Hepatocyte (in vitro differentiated cells): ENCODE data around the gene URAD. TPM values are rescaled to one million over a fixed set of nuclear protein-coding genes. Genes with fewer than 3 reads are reported as not detected.
A peak's percentile ranks its signal among the peaks of the same experiment; 100 is the strongest.
"Not testable (repeated sequence)": the region's sequence is repeated elsewhere in the genome, so short reads cannot be mapped to it uniquely, and the experiment has no call there.

Source experiments
- DNase-seq: peaks from one replicate; pipeline ENCODE4 v3.0.0-alpha.2; 2016; ENCODE audit warnings: low spot score
- H2AFZ ChIP-seq: fragments of 200-600 bp; sonication (generic); 2 replicates; pipeline ENCODE4 v1.6.0; 2016; ENCODE audit warnings: antibody characterized with exemption, mild to moderate bottlenecking
- H3K27ac ChIP-seq: fragments of 200-600 bp; sonication (generic); 2 replicates; pipeline ENCODE4 v1.5.1; 2016; ENCODE audit warnings: mild to moderate bottlenecking
- H3K27me3 ChIP-seq: fragments of 200-600 bp; sonication (generic); 2 replicates; pipeline ENCODE4 v1.6.1; 2016
- H3K36me3 ChIP-seq: fragments of 200-600 bp; sonication (generic); replicated peaks from 2 replicates; pipeline ENCODE4 v1.5.1; 2016; ENCODE audit warnings: low read depth; ENCODE audit not compliant: insufficient read depth
- H3K4me1 ChIP-seq: fragments of 200-600 bp; sonication (generic); 2 replicates; pipeline ENCODE4 v1.5.1; 2016; ENCODE audit warnings: mild to moderate bottlenecking, moderate library complexity; ENCODE audit not compliant: insufficient read depth
- H3K4me2 ChIP-seq: fragments of 200-600 bp; sonication (generic); 2 replicates; pipeline ENCODE4 v1.6.0; 2016
- H3K4me3 ChIP-seq: fragments of 200-600 bp; sonication (generic); 2 replicates; pipeline ENCODE4 v1.5.1; 2016; ENCODE audit warnings: mild to moderate bottlenecking
- H3K79me2 ChIP-seq: fragments of 200-600 bp; sonication (generic); 2 replicates; pipeline ENCODE4 v1.6.0; 2017; ENCODE audit warnings: mild to moderate bottlenecking
- H3K9me2 ChIP-seq: fragments of 200-600 bp; sonication (generic); replicated peaks from 2 replicates; pipeline ENCODE4 v1.6.0; 2017; ENCODE audit warnings: mild to moderate bottlenecking; ENCODE audit not compliant: insufficient read depth
- H3K9me3 ChIP-seq: fragments of 200-600 bp; sonication (generic); 2 replicates; pipeline ENCODE4 v1.5.1; 2016; ENCODE audit warnings: low read depth, mild to moderate bottlenecking
- H4K20me1 ChIP-seq: fragments of 200-600 bp; sonication (generic); 2 replicates; pipeline ENCODE4 v1.6.0; 2016; ENCODE audit warnings: mild to moderate bottlenecking; ENCODE audit not compliant: insufficient read depth, poor library complexity, severe bottlenecking
- CTCF ChIP-seq: fragments of 200-600 bp; sonication (generic); IDR thresholded peaks from 2 replicates; pipeline ENCODE4 v1.5.1; 2016; ENCODE audit warnings: antibody characterized with exemption, mild to moderate bottlenecking; ENCODE audit not compliant: poor library complexity
- EZH2 ChIP-seq: fragments of 200-600 bp; sonication (generic); IDR thresholded peaks from 2 replicates; pipeline ENCODE4 v1.6.1; 2016; ENCODE audit warnings: antibody characterized with exemption, mild to moderate bottlenecking, borderline replicate concordance
- EZH2phosphoT487 ChIP-seq: fragments of 200-600 bp; sonication (generic); IDR thresholded peaks from one replicate; pipeline ENCODE4 v1.6.1; 2018; ENCODE audit warnings: antibody characterized with exemption, mild to moderate bottlenecking, low read depth, moderate library complexity; ENCODE audit not compliant: unreplicated experiment, severe bottlenecking
- WGBS: methylation state at CpG from one replicate; pipeline ENCODE4 v1.1.6; 2016; ENCODE audit warnings: low lambda C conversion rate; ENCODE audit errors: missing lambda C conversion rate; 5-methylcytosine and 5-hydroxymethylcytosine counted together
- polyA plus RNA-seq: library from polyadenylated mRNA; unstranded; fragments of >200 nt; fragmentation: Nextera tagmentation; extraction: Ambion mirVana; gene quantifications from 2 replicates; pipeline ENCODE4 v1.2.1, GENCODE V29; 2016
- total RNA-seq: library from RNA; depleted of rRNA; stranded (reverse); fragments of >200 nt; gene quantifications from 2 replicates; pipeline ENCODE4 v1.2.3, GENCODE V29; 2014

URAD gene
- total and polyA plus RNA-seq, 2 experiments from 2014 or later, result 18.2 to 35.7 TPM

- H3K4me2 ChIP-seq, result peak overlapping the region; percentile 92
- no peaks in the 10 kb centered on the region for H3K9me2 ChIP-seq
- no peaks in the 10 kb centered on the region for H3K9me3 ChIP-seq
- H3K4me3 ChIP-seq, result peak overlapping the region; percentile 58
- no peak overlapping the region for H2AFZ ChIP-seq
- peaks cover 76% of the 10 kb centered on the region for H3K27me3 ChIP-seq
- H3K79me2 ChIP-seq, result peaks cover 61% of the 10 kb centered on the region
- H4K20me1 ChIP-seq, result peaks cover 6% of the 10 kb centered on the region
- peaks cover 42% of the 10 kb centered on the region for H3K4me1 ChIP-seq
- peak overlapping the region; percentile 98 for H3K27ac ChIP-seq
- DNase-seq, result no peak
- 44% methylated on average over 7 of the region's 7 CpGs for WGBS
- H3K36me3 ChIP-seq, result no peaks in the 10 kb centered on the region
- TF ChIP-seq EZH2phosphoT487, result no peak
- no peak for TF ChIP-seq EZH2
- no peak for TF ChIP-seq CTCF
Measured at GRCh38 chr13:27965343-27965739, 23.2 kb downstream of the URAD start.

- H3K9me2 ChIP-seq, result no peaks in the 10 kb centered on the region
- no peak for DNase-seq
- H3K27me3 ChIP-seq, result peaks cover 74% of the 10 kb centered on the region
- H3K4me2 ChIP-seq, result peak overlapping the region; percentile 92
- peak overlapping the region; percentile 58 for H3K4me3 ChIP-seq
- H3K4me1 ChIP-seq, result peaks cover 44% of the 10 kb centered on the region
- TF ChIP-seq EZH2phosphoT487 (no peak), EZH2 (no peak), CTCF (no peak)
- H3K27ac ChIP-seq, result peak overlapping the region; percentile 98
- no peaks in the 10 kb centered on the region for H3K9me3 ChIP-seq
- peaks cover 58% of the 10 kb centered on the region for H3K79me2 ChIP-seq
- peaks cover 6% of the 10 kb centered on the region for H4K20me1 ChIP-seq
- WGBS, result 42% methylated on average over 15 of the region's 15 CpGs
- no peak overlapping the region for H2AFZ ChIP-seq
- no peaks in the 10 kb centered on the region for H3K36me3 ChIP-seq
Measured at GRCh38 chr13:27964741-27965323, 23.7 kb downstream of the URAD start.

GRCh38 chr13:27964206-27964605, 24.3 kb downstream of the URAD start:
- not testable (repeated sequence) for H2AFZ ChIP-seq, H3K9me3 ChIP-seq, H4K20me1 ChIP-seq, H3K9me2 ChIP-seq, DNase-seq, H3K36me3 ChIP-seq, H3K4me3 ChIP-seq
- WGBS, result 58% methylated on average over 13 of the region's 13 CpGs
- H3K4me1 ChIP-seq, result peaks cover 47% of the 10 kb centered on the region
- H3K4me2 ChIP-seq, result peak overlapping the region; percentile 92
- H3K27me3 ChIP-seq, result peaks cover 68% of the 10 kb centered on the region
- peak overlapping the region; percentile 98 for H3K27ac ChIP-seq
- peaks cover 58% of the 10 kb centered on the region for H3K79me2 ChIP-seq

GRCh38 chr13:27963491-27963890, 25.0 kb downstream of the URAD start:
- Histone ChIP-seq H3K36me3 (no peaks in the 10 kb centered on the region), H2AFZ (no peak overlapping the region), H3K4me2 (peak overlapping the region; percentile 92), H4K20me1 (peaks cover 6% of the 10 kb centered on the region), H3K79me2 (peaks cover 58% of the 10 kb centered on the region), H3K4me3 (no peak overlapping the region), H3K27me3 (peaks cover 68% of the 10 kb centered on the region), H3K27ac (peak overlapping the region; percentile 98), H3K4me1 (peaks cover 47% of the 10 kb centered on the region), H3K9me3 (no peaks in the 10 kb centered on the region), H3K9me2 (no peaks in the 10 kb centered on the region)
- TF ChIP-seq EZH2phosphoT487, result no peak
- TF ChIP-seq CTCF, result no peak
- no peak for TF ChIP-seq EZH2
- 64% methylated on average over 3 of the region's 3 CpGs for WGBS
- DNase-seq, result peak; percentile 8
